Bronchial epithelial cell (primary cell): ENCODE measurements around the gene DPYD. TPM values are rescaled to one million over a fixed set of nuclear protein-coding genes. Genes with fewer than 3 reads are reported as not detected.

Source experiments
- DNase-seq: peaks from one replicate; pipeline ENCODE4 v3.0.0-alpha.2; 2010; ENCODE audit warnings: low read depth
- FAIRE-seq: peaks from 2 replicates; lab custom pipeline; 2011; peaks lifted over from hg19 to GRCh38; lab: Jason Lieb, UNC
- H3K27me3 ChIP-seq: 2 replicates; pipeline ENCODE4 v1.5.1; 2011; ENCODE audit warnings: low read length; ENCODE audit not compliant: control insufficient read depth, insufficient read depth
- H3K36me3 ChIP-seq: 2 replicates; pipeline ENCODE4 v1.5.1; 2011; ENCODE audit warnings: low read length; ENCODE audit not compliant: control insufficient read depth, insufficient read depth
- H3K4me3 ChIP-seq: 2 replicates; pipeline ENCODE4 v1.5.1; 2011; ENCODE audit warnings: mild to moderate bottlenecking, low read depth, low read length, control low read depth
- CTCF ChIP-seq: IDR thresholded peaks from 2 replicates; pipeline ENCODE4 v1.5.1; 2011; ENCODE audit warnings: mild to moderate bottlenecking, moderate library complexity, low read length, control low read depth, inconsistent platforms; ENCODE audit not compliant: insufficient read depth, severe bottlenecking
- total RNA-seq: library from RNA; depleted of rRNA; stranded (reverse); fragments of >200 nt; gene quantifications from 2 replicates; pipeline ENCODE4 v1.2.1, GENCODE V29; 2014

The DPYD gene
- total RNA-seq, 1 donor from 2014 or later: 1.6 TPM

GRCh38 chr1:97781762-97782337, 139.0 kb downstream of the DPYD start:
- Histone ChIP-seq H3K36me3 (no peaks in the 10 kb centered on the region), H3K27me3 (no peaks in the 10 kb centered on the region), H3K4me3 (no peak overlapping the region)
- FAIRE-seq: no peak
- DNase-seq: no peak
- TF ChIP-seq CTCF: no peak

- no peak for TF ChIP-seq CTCF
- no peaks in the 10 kb centered on the region for H3K36me3 ChIP-seq
- no peak for FAIRE-seq
- DNase-seq: no peak
- H3K27me3 ChIP-seq: no peaks in the 10 kb centered on the region
- H3K4me3 ChIP-seq: no peak overlapping the region
Measured at GRCh38 chr1:97780884-97781283, 139.9 kb downstream of the DPYD start.

GRCh38 chr1:97778718-97779117, 142.1 kb downstream of the DPYD start:
- DNase-seq: peak; percentile 2
- Histone ChIP-seq H3K27me3 (no peaks in the 10 kb centered on the region), H3K36me3 (no peaks in the 10 kb centered on the region), H3K4me3 (no peak overlapping the region)
- no peak for TF ChIP-seq CTCF
- FAIRE-seq: no peak

GRCh38 chr1:97770376-97770775, 150.5 kb downstream of the DPYD start:
- no peak for TF ChIP-seq CTCF
- no peaks in the 10 kb centered on the region for H3K27me3 ChIP-seq
- DNase-seq (no peak), FAIRE-seq (no peak)
- no peaks in the 10 kb centered on the region for H3K36me3 ChIP-seq
- no peak overlapping the region for H3K4me3 ChIP-seq

- Histone ChIP-seq H3K4me3 (no peak overlapping the region), H3K36me3 (no peaks in the 10 kb centered on the region), H3K27me3 (no peaks in the 10 kb centered on the region)
- FAIRE-seq: no peak
- DNase-seq: no peak
- no peak for TF ChIP-seq CTCF
Measured at GRCh38 chr1:97767381-97767780, 153.5 kb downstream of the DPYD start.

- TF ChIP-seq CTCF: no peak
- Histone ChIP-seq H3K36me3 (no peaks in the 10 kb centered on the region), H3K27me3 (no peaks in the 10 kb centered on the region), H3K4me3 (no peak overlapping the region)
- DNase-seq (no peak), FAIRE-seq (no peak)
Measured at GRCh38 chr1:97764991-97765390, 155.8 kb downstream of the DPYD start.
